Activated B cell treated with CpG ODN at 0.5 μM for 24 hours (primary cell): ENCODE data around the gene CD276. TPM values are rescaled to one million over a fixed set of nuclear protein-coding genes. Genes with fewer than 3 reads are reported as not detected.

ENCODE experiments used
- ATAC-seq: fragments of 200-7000 bp; cut with Tn5 transposase; one replicate; pipeline ENCODE4 v1.10.0; 2021; ENCODE audit warnings: low read depth, mild to moderate bottlenecking, moderate library complexity
- CTCF ChIA-PET: fragments of 350-600 bp; sonication (Branson Sonifier 250); formaldehyde crosslinking; loops from one replicate; lab custom pipeline; 2021; ENCODE audit warnings: antibody characterized with exemption; lab: Charles Lee
- POLR2A ChIA-PET: fragments of 350-600 bp; sonication (Branson Sonifier 250); formaldehyde crosslinking; loops from one replicate; lab custom pipeline; 2021; ENCODE audit warnings: antibody characterized with exemption; lab: Charles Lee
- DNase-seq: peaks from one replicate; pipeline ENCODE4 v3.0.0; 2022
- H3K27ac Mint-ChIP-seq: one replicate; pipeline ENCODE4 v1.8.0; 2020; ENCODE audit warnings: mixed read lengths
- H3K27me3 Mint-ChIP-seq: one replicate; pipeline ENCODE4 v1.8.0; 2021; ENCODE audit warnings: mixed read lengths
- H3K36me3 Mint-ChIP-seq: one replicate; pipeline ENCODE4 v1.8.0; 2021; ENCODE audit warnings: low read depth, mixed read lengths
- H3K4me1 Mint-ChIP-seq: one replicate; pipeline ENCODE4 v1.8.0; 2021; ENCODE audit warnings: mixed read lengths
- H3K4me3 Mint-ChIP-seq: one replicate; pipeline ENCODE4 v1.8.0; 2020; ENCODE audit warnings: mild to moderate bottlenecking, mixed read lengths
- H3K9me3 Mint-ChIP-seq: one replicate; pipeline ENCODE4 v1.8.0; 2020; ENCODE audit warnings: mixed read lengths
- intact Hi-C: fragments of 100-400 bp; cut with micrococcal nuclease; formaldehyde crosslinking; loops from one replicate; pipeline ENCODE4 v1.15.1; 2024
- total RNA-seq: library from RNA; stranded (reverse); gene quantifications from 2 replicates; pipeline ENCODE4 v1.2.3, GENCODE V29; 2022
- TF ChIP-seq, protein P1 (sequence below): fragments of 200-600 bp; IDR thresholded peaks from one replicate; pipeline ENCODE4 v1.8.0; 2022; ENCODE audit warnings: antibody characterized with exemption, mild to moderate bottlenecking

The CD276 gene
- total RNA-seq, 1 donor from 2014 or later = 0.38 TPM

DNA sequence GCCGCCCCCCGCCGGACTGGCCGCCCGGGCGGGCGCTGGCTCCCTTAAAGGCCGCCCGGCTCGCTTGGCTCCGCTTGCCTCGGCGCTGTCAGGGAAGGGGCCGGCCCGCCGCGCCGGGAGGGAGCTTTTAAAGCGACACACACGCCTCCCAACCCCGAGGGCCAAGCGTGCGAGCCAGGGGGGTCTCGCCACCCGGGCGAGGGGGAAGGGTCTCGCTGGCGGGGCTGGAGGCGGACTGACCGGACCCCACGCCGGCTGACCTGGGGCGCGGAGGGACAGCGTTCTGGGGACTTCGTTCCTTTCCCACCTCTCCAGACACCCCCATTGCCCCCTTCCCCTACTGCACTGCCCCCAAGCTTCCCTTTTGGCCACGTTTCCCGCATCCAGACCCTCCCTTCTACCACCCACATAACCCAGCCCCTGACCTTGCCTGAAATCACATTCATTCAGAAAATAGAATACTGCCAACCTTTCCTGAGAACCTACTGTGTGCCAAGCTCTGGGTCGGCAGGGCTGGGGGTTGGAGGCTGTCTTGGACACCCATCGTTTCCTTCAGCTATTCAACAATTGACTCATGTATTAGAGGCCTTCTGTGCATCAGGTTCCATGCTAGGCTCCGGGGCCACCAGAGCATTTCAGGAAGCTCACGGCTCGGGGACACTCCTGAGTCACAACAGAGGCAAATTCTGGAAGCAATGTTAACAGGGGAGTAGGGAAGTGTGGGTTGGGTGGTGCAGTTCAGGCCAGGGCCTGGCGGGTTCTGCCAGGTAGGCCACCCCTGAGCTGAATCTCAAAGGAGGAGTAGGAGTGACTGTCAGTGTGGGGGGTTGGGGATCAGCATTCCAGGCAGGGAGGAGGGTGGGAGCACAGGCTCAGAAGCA, 69.3 kb downstream of the CD276 start, which contains the start of gene INSYN1:
Gene INSYN1 (minus strand): TSS at position 102 of the 881 bp plus-strand sequence. CDS start 2,221 bp downstream, outside the sequence.
- ATAC-seq = no peak
- DNase-seq = no peak
- ChIA-PET POLR2A (no interaction called here), CTCF (no interaction called here)
- Mint-ChIP-seq H3K36me3 (no peaks in the 10 kb centered on the region), H3K27me3 (peaks cover 41% of the 10 kb centered on the region), H3K9me3 (no peaks in the 10 kb centered on the region), H3K27ac (no peak within 1 kb of the TSS), H3K4me3 (peak within 1 kb of the TSS; percentile 32), H3K4me1 (peaks cover 2% of the 10 kb centered on the region)
- TF ChIP-seq, protein P1, sequence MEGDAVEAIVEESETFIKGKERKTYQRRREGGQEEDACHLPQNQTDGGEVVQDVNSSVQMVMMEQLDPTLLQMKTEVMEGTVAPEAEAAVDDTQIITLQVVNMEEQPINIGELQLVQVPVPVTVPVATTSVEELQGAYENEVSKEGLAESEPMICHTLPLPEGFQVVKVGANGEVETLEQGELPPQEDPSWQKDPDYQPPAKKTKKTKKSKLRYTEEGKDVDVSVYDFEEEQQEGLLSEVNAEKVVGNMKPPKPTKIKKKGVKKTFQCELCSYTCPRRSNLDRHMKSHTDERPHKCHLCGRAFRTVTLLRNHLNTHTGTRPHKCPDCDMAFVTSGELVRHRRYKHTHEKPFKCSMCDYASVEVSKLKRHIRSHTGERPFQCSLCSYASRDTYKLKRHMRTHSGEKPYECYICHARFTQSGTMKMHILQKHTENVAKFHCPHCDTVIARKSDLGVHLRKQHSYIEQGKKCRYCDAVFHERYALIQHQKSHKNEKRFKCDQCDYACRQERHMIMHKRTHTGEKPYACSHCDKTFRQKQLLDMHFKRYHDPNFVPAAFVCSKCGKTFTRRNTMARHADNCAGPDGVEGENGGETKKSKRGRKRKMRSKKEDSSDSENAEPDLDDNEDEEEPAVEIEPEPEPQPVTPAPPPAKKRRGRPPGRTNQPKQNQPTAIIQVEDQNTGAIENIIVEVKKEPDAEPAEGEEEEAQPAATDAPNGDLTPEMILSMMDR = no peak
- intact Hi-C loops = no loop called here

DNA sequence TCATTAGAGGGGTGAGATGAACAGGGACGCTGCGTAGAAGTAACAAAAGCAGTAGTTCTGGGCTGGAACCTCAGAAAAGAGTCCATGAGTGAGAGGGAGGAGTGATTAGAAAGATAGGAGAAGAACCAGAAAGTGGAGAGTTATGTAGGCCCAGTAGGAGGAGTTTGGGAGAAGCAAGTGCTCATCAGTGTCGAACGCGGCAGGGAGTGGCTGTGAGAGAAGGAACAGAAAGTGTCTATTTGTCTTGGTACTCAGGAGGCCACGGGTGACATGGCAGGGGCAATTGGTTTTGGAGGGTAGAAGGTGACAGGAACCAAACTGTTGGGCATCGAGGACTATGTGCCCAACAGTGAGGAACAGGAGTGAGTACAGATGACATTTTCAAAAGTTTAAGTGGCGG, 70.3 kb downstream of the CD276 start:
- DNase-seq (no peak), ATAC-seq (no peak)
- intact Hi-C loops = no loop called here
- Mint-ChIP-seq H3K9me3 (no peaks in the 10 kb centered on the region), H3K4me3 (no peak overlapping the region), H3K36me3 (no peaks in the 10 kb centered on the region), H3K27me3 (peaks cover 41% of the 10 kb centered on the region), H3K4me1 (peaks cover 2% of the 10 kb centered on the region), H3K27ac (no peak overlapping the region)
- CTCF ChIA-PET = no interaction called here
- TF ChIP-seq, protein P1 = no peak
- POLR2A ChIA-PET = no interaction called here

DNA sequence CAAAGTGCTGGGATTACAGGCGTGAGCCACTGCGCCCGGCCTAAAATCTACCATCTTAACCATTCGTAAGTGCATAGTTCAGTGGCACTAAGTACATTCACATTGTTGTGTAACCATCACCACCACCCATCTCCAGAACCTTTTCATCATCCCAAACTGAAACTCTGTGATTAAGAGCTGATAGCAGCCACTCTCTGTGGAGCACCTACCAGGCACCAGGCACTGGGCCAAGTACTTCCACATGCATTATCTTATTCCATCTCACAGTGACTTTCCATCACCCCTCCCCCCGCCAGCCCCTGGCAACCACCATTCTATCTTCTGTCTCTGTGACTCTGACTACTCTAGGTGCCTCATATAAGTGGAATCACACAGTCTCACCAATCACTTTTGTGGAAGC, 71.3 kb downstream of the CD276 start:
- ATAC-seq = no peak
- CTCF ChIA-PET = no interaction called here
- Mint-ChIP-seq H3K4me1 (peaks cover 2% of the 10 kb centered on the region), H3K27ac (no peak overlapping the region), H3K4me3 (no peak overlapping the region), H3K9me3 (no peaks in the 10 kb centered on the region), H3K27me3 (peaks cover 38% of the 10 kb centered on the region), H3K36me3 (no peaks in the 10 kb centered on the region)
- TF ChIP-seq, protein P1 = no peak
- intact Hi-C loops = no loop called here
- POLR2A ChIA-PET = no interaction called here
- DNase-seq = no peak

DNA sequence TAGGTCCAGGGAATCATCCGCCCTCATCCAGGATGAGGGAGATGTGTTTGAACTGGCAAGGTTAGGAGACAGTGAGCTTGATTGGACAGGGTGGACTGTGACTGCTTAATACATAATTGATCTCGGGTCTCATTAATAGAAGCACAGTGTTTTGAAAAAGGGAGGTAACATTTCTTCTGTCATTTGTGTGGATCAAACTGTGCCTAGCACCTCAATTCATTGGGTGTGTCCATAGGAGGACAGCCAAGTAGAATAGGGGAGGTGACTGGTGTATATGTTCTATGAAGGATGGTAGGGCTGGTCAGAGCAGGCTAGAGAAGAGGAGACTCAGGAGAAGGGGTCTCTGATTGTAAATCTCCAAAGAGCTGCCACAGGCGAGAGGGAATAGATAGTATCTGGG, 71.8 kb downstream of the CD276 start:
- DNase-seq = no peak
- Mint-ChIP-seq H3K4me3 (no peak overlapping the region), H3K4me1 (peaks cover 2% of the 10 kb centered on the region), H3K27me3 (peaks cover 34% of the 10 kb centered on the region), H3K27ac (no peak overlapping the region), H3K9me3 (no peaks in the 10 kb centered on the region), H3K36me3 (no peaks in the 10 kb centered on the region)
- ChIA-PET POLR2A (no interaction called here), CTCF (no interaction called here)
- TF ChIP-seq, protein P1 = no peak
- intact Hi-C loops = no loop called here
- no peak for ATAC-seq

DNA sequence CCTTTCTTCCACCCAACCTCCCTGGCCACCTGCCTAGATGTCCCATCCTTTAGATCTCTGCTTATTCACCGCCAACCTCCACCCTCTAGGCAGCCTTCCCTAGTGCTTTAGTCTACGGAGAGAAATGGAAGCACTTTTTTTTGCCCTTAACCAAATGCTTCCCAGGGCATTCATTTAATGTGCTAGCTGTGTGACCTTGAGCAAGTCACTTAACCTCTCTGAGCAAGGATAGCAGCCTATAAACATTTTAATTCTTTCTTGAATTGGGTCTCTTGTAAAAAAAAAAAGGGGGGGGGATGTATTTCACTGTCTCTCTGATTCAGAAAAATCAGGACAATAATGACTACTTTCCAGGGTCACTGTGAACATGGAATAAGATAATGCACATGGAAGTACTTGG, 72.2 kb downstream of the CD276 start:
- Mint-ChIP-seq H3K9me3 (no peaks in the 10 kb centered on the region), H3K4me1 (peaks cover 2% of the 10 kb centered on the region), H3K27ac (no peak overlapping the region), H3K4me3 (no peak overlapping the region), H3K36me3 (no peaks in the 10 kb centered on the region), H3K27me3 (peaks cover 32% of the 10 kb centered on the region)
- CTCF ChIA-PET = no interaction called here
- no peak for DNase-seq
- TF ChIP-seq, protein P1 = no peak
- no peak for ATAC-seq
- POLR2A ChIA-PET = no interaction called here
- intact Hi-C loops = no loop called here
